Tibial nerve (tissue), 4 donors: ENCODE results near the gene THEM4. TPM values are rescaled to one million over a fixed set of nuclear protein-coding genes. Genes with fewer than 3 reads are reported as not detected.
A peak's percentile ranks its signal among the peaks of the same experiment; 100 is the strongest.
"Not testable (repeated sequence)": the region's sequence is repeated elsewhere in the genome, so short reads cannot be mapped to it uniquely, and the experiment has no call there.

Experiments used
- DNase-seq, 2 donors: peaks; one replicate each; pipeline ENCODE4 v3.0.0-alpha.2; 2019; ENCODE audit warnings: low spot score in 2 of 2
- H3K27ac ChIP-seq, 4 donors: fragments of 200-600 bp; sonication (generic) in 3 of 4; one replicate each; pipeline ENCODE4 v1.5.1; 2017 to 2019; ENCODE audit warnings: mild to moderate bottlenecking in 1 of 4
- H3K27me3 ChIP-seq, 2 donors: fragments of 200-600 bp; sonication (generic) in 1 of 2; one replicate each; pipeline versions ENCODE4 v1.5.1 to v1.6.0; 2017 to 2019
- H3K36me3 ChIP-seq, 3 donors: fragments of 200-600 bp; sonication (generic); one replicate each; pipeline ENCODE4 v1.5.1; 2018 to 2019
- H3K4me1 ChIP-seq, 4 donors: fragments of 200-600 bp; sonication (generic) in 3 of 4; one replicate each; pipeline ENCODE4 v1.5.1; 2017 to 2019
- H3K4me3 ChIP-seq, 4 donors: fragments of 200-600 bp; sonication (generic) in 3 of 4; one replicate each; pipeline ENCODE4 v1.5.1; 2017 to 2019; ENCODE audit warnings: mild to moderate bottlenecking in 1 of 4, moderate library complexity in 1 of 4
- H3K9me3 ChIP-seq, 4 donors: fragments of 200-600 bp; sonication (generic) in 3 of 4; one replicate each; pipeline ENCODE4 v1.5.1; 2017 to 2019
- CTCF ChIP-seq, 5 experiments: fragments of 200-600 bp in 3 of 5; fragments of 450-650 bp in 2 of 5; sonication (generic) in 3 of 5; IDR thresholded peaks; one replicate each; pipeline ENCODE4 v1.5.1; 2016 to 2019; ENCODE audit warnings: antibody characterized with exemption in 5 of 5, mild to moderate bottlenecking in 3 of 5, moderate library complexity in 2 of 5
- EP300 ChIP-seq, 2 donors: sonication (generic); formaldehyde crosslinking; IDR thresholded peaks; one replicate each; pipeline ENCODE4 v1.6.1; 2017; ENCODE audit warnings: antibody characterized with exemption in 2 of 2, mild to moderate bottlenecking in 1 of 2
- POLR2A ChIP-seq, 2 donors: fragments of 450-650 bp; IDR thresholded peaks; one replicate each; pipeline ENCODE4 v1.6.1; 2017; ENCODE audit warnings: antibody characterized with exemption in 2 of 2, mild to moderate bottlenecking in 2 of 2, moderate library complexity in 2 of 2
- WGBS, 2 donors: methylation state at CpG; one replicate each; pipeline ENCODE4 v1.1.5; 2018; 5-methylcytosine and 5-hydroxymethylcytosine counted together
- total RNA-seq, 4 donors: library from RNA; depleted of rRNA; stranded (reverse); fragments of >200 nt; gene quantifications; one replicate each; pipeline ENCODE4 v1.1.0, GENCODE V29; 2016

The THEM4 gene
- total RNA-seq, 4 donors from 2014 or later = 17.7 to 48.6 (median 32.3) TPM

GRCh38 chr1:151912973-151913372, 3.7 kb upstream of the THEM4 start:
- Histone ChIP-seq H3K4me3 (no peak overlapping the region), H3K9me3 (peaks cover 0 to under 1% (median 0%) of the 10 kb centered on the region in 4 donors), H3K27me3 (no peaks in the 10 kb centered on the region), H3K36me3 (no peaks in the 10 kb centered on the region), H3K4me1 (peaks cover 0 to 19% (median 2%) of the 10 kb centered on the region in 4 donors), H3K27ac (no peak overlapping the region)
- DNase-seq = no peak
- WGBS, 2 donors = 97 to 100% methylated on average over 1 of the region's 1 CpG
- TF ChIP-seq CTCF (IDR thresholded peaks at IDR 0.05) (no peak), POLR2A (IDR thresholded peaks at IDR 0.05) (no peak), EP300 (IDR thresholded peaks at IDR 0.05) (no peak)

- Histone ChIP-seq H3K27ac (no peak overlapping the region), H3K27me3 (no peaks in the 10 kb centered on the region), H3K36me3 (peaks cover 0 to 29% (median 0%) of the 10 kb centered on the region in 3 donors), H3K4me3 (peak overlapping the region in 1 of 4 donors; percentile 74), H3K9me3 (peaks cover 0 to 9% (median 0%) of the 10 kb centered on the region in 4 donors), H3K4me1 (peaks cover 0 to 21% (median 2%) of the 10 kb centered on the region in 4 donors)
- DNase-seq = no peak
- WGBS, 2 donors = 80 to 84% methylated on average over 10 of the region's 10 CpGs
- TF ChIP-seq EP300 (IDR thresholded peaks at IDR 0.05) (no peak), CTCF (IDR thresholded peaks at IDR 0.05) (peak in 1 of 5 experiments; percentile 8)
Observed at GRCh38 chr1:151908228-151908691, 1.1 kb downstream of the THEM4 start.

- peaks cover 0 to 29% (median 0%) of the 10 kb centered on the region in 3 donors for H3K36me3 ChIP-seq
- WGBS, 2 donors = 87 to 94% methylated on average over 9 of the region's 9 CpGs
- no peak for DNase-seq
- peaks cover 0 to 9% (median 0%) of the 10 kb centered on the region in 4 donors for H3K9me3 ChIP-seq
- no peak overlapping the region for H3K4me3 ChIP-seq
- peaks cover 0 to 21% (median 2%) of the 10 kb centered on the region in 4 donors for H3K4me1 ChIP-seq
- TF ChIP-seq CTCF (IDR thresholded peaks at IDR 0.05) = no peak
- no peak for TF ChIP-seq POLR2A (IDR thresholded peaks at IDR 0.05)
- no peak for TF ChIP-seq EP300 (IDR thresholded peaks at IDR 0.05)
- no peaks in the 10 kb centered on the region for H3K27me3 ChIP-seq
- H3K27ac ChIP-seq = no peak overlapping the region
Observed at GRCh38 chr1:151907363-151908139, 1.8 kb downstream of the THEM4 start.

GRCh38 chr1:151906324-151906645, 3.0 kb downstream of the THEM4 start:
- not testable (repeated sequence) for H3K4me3 ChIP-seq, H3K27ac ChIP-seq, DNase-seq, H3K27me3 ChIP-seq
- 96 to 100% methylated on average over 4 to 5 of the region's 14 CpGs for WGBS, 2 donors
- Histone ChIP-seq H3K9me3 (peaks cover 0 to 20% (median 0%) of the 10 kb centered on the region in 4 donors), H3K36me3 (peaks cover 0 to 36% (median 0%) of the 10 kb centered on the region in 3 donors), H3K4me1 (peaks cover 0 to 21% (median 2%) of the 10 kb centered on the region in 4 donors)

- not testable (repeated sequence) for DNase-seq, H3K27me3 ChIP-seq, H3K4me3 ChIP-seq
- Histone ChIP-seq H3K36me3 (peaks cover 0 to 36% (median 0%) of the 10 kb centered on the region in 3 donors), H3K4me1 (peaks cover 0 to 20% (median 2%) of the 10 kb centered on the region in 4 donors), H3K9me3 (peaks cover 0 to 25% (median 0%) of the 10 kb centered on the region in 4 donors), H3K27ac (peak overlapping the region in 1 of 4 donors; percentile 9)
- 89 to 92% methylated on average over 15 to 19 of the region's 22 CpGs for WGBS, 2 donors
Observed at GRCh38 chr1:151905443-151906323, 3.6 kb downstream of the THEM4 start.
